Thymus (tissue), 11 donors: ENCODE data around the gene HECA. TPM values are rescaled to one million over a fixed set of nuclear protein-coding genes. Genes with fewer than 3 reads are reported as not detected.

Experiments used
- DNase-seq, 9 donors: peaks; one replicate each; pipeline ENCODE4 v3.0.0-alpha.2; 2013; ENCODE audit warnings: low spot score in 9 of 9, low read depth in 6 of 9, missing footprints in 1 of 9
- H3K27ac ChIP-seq, 2 donors: one replicate each; pipeline ENCODE4 v1.5.1; 2013; ENCODE audit warnings: control low read depth in 1 of 2, low read depth in 1 of 2, low read length in 1 of 2, mild to moderate bottlenecking in 1 of 2, moderate library complexity in 1 of 2
- H3K27me3 ChIP-seq, 2 donors: one replicate each; pipeline ENCODE4 v1.5.1; 2013; ENCODE audit warnings: low read length in 1 of 2; ENCODE audit not compliant: control insufficient read depth in 2 of 2, insufficient read depth in 1 of 2
- H3K36me3 ChIP-seq, 2 donors: one replicate each; pipeline ENCODE4 v1.5.1; 2013; ENCODE audit warnings: low read length in 1 of 2, mild to moderate bottlenecking in 1 of 2, moderate library complexity in 1 of 2; ENCODE audit not compliant: control insufficient read depth in 2 of 2, insufficient read depth in 2 of 2
- H3K4me1 ChIP-seq, 2 donors: one replicate each; pipeline ENCODE4 v1.5.1; 2013; ENCODE audit warnings: low read length in 2 of 2; ENCODE audit not compliant: control insufficient read depth in 2 of 2, insufficient read depth in 2 of 2
- H3K4me3 ChIP-seq, 2 donors: one replicate each; pipeline ENCODE4 v1.5.1; 2013; ENCODE audit warnings: low read length in 2 of 2, control low read depth in 1 of 2, mild to moderate bottlenecking in 1 of 2
- H3K9me3 ChIP-seq, 2 donors: one replicate each; pipeline ENCODE4 v1.5.1; 2013; ENCODE audit warnings: low read length in 1 of 2, mild to moderate bottlenecking in 1 of 2; ENCODE audit not compliant: control insufficient read depth in 2 of 2, insufficient read depth in 1 of 2
- WGBS: extraction: QIAGEN DNeasy Blood & Tissue Kit; methylation state at CpG from one replicate; pipeline ENCODE4 v1.1.7; 2013; 5-methylcytosine and 5-hydroxymethylcytosine counted together
- polyA plus RNA-seq: library from polyadenylated mRNA; stranded (reverse); fragments of 200-250 nt; gene quantifications from one replicate; pipeline ENCODE4 v1.2.3, GENCODE V29; 2013
- total RNA-seq: library from RNA; stranded (reverse); fragments of 120-200 nt; gene quantifications from one replicate; pipeline ENCODE4 v1.2.4, GENCODE V29; 2013
- donor health status: healthy.

Gene HECA
- total and polyA plus RNA-seq, 2 donors = 29.7 to 36.0 TPM

DNA sequence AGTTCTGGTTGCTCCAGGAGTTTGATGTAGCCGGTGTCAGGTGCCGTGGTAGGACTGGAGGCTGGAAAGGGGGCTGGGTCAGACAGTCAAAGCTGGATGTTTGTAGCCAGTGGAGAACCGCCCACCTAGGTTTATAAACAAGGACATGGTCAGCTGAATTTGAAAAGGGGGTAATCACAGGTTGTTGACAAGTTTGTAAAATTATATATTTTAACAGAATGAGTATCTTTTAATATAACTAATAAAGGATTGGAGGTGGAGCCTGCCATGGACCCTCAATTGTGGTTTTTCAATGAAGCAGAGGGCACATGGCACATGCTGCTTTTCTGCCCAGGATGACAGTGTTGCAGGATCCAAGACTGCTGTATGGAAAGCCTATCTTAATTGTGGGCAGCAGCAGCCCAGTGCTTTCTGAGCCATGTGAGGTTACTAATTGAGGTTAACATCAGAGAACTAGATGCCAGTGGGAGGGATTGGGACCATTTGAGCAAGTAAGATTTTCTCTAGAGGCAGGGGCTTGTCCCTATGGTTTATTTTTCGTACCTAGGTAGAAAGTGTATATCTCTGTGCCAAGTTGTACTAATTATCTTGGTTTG lies 9.7 kb downstream of the HECA start:
- WGBS = 93% methylated on average over 4 of the region's 4 CpGs
- H3K9me3 ChIP-seq = no peaks in the 10 kb centered on the region
- no peaks in the 10 kb centered on the region for H3K27me3 ChIP-seq
- no peak for DNase-seq
- no peak overlapping the region for H3K4me3 ChIP-seq
- peak overlapping the region in 1 of 2 donors; percentile 42 for H3K27ac ChIP-seq
- peaks cover 3 to 8% of the 10 kb centered on the region in 2 donors for H3K36me3 ChIP-seq
- peaks cover 24 to 33% of the 10 kb centered on the region in 2 donors for H3K4me1 ChIP-seq

DNA sequence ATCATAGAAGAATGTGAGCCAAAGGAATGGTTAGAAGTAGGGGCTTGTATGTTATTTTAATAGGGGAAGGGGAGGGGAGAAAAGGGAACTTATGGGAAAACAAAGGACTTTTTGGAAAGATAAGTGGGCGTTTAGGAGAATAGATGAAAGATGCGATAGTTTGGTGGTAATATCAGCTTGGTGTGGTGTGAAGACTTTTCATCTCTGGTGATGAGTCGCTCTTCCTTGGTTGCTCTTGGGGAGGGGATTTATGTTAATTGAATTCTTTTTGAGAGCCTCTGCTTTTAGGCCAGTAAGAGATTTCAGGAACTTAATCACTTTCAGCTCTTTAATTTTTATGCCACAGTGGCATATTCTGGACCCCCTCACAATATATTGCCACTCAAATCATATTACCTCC lies 10.8 kb downstream of the HECA start:
- no peaks in the 10 kb centered on the region for H3K9me3 ChIP-seq
- no peaks in the 10 kb centered on the region for H3K27me3 ChIP-seq
- 86% methylated on average over 3 of the region's 3 CpGs for WGBS
- H3K4me1 ChIP-seq = peaks cover 26 to 35% of the 10 kb centered on the region in 2 donors
- H3K27ac ChIP-seq = no peak overlapping the region
- no peak for DNase-seq
- peaks cover 3 to 5% of the 10 kb centered on the region in 2 donors for H3K36me3 ChIP-seq
- H3K4me3 ChIP-seq = no peak overlapping the region

DNA sequence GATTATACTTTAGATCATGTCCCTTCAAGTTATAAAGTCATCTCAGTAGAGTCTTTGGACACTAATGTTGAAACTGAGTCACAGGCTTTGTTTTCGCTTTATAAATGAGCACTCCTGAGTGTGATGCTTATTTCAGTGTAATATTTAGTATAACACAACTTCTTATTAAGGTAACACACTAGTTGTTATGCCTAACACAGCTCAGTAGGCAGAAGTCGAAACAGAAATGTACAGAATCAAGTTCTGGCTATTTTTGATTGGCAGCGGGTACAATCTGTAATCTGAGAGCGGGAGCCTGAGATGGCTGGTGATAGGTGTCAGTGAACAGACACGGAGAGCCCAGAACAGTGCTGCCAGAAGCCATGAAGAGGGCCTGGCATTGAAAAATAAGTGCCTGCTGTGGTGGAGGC lies 11.4 kb downstream of the HECA start:
- no peak overlapping the region for H3K4me3 ChIP-seq
- DNase-seq = no peak
- H3K4me1 ChIP-seq = peaks cover 32 to 40% of the 10 kb centered on the region in 2 donors
- WGBS = 97% methylated on average over 5 of the region's 5 CpGs
- H3K36me3 ChIP-seq = peaks cover 3 to 5% of the 10 kb centered on the region in 2 donors
- H3K9me3 ChIP-seq = no peaks in the 10 kb centered on the region
- peak overlapping the region in 1 of 2 donors; percentile 5 for H3K27ac ChIP-seq
- H3K27me3 ChIP-seq = no peaks in the 10 kb centered on the region

DNA sequence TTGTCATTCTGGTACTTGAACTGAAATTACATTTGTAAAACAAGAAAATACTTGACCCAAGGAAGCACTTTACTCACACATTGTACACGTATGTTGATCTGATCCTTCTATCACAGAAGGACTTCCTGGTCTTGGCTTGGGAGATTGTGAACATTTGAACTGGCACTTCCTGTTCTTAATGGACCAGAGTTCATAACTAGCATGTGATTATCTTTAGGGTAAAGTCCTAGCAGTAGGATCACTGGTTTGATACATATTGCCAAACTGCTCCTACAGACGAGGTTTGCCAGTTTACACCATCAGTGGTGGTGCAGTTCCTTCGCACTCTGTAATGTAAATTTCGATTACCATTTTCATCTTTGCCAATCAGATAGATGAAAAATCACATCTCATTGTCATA lies 12.7 kb downstream of the HECA start:
- Histone ChIP-seq H3K36me3 (peaks cover 3 to 5% of the 10 kb centered on the region in 2 donors), H3K4me3 (no peak overlapping the region), H3K27ac (no peak overlapping the region), H3K4me1 (peaks cover 31 to 45% of the 10 kb centered on the region in 2 donors), H3K27me3 (no peaks in the 10 kb centered on the region), H3K9me3 (no peaks in the 10 kb centered on the region)
- WGBS = 94% methylated on average over 4 of the region's 4 CpGs
- no peak for DNase-seq

DNA sequence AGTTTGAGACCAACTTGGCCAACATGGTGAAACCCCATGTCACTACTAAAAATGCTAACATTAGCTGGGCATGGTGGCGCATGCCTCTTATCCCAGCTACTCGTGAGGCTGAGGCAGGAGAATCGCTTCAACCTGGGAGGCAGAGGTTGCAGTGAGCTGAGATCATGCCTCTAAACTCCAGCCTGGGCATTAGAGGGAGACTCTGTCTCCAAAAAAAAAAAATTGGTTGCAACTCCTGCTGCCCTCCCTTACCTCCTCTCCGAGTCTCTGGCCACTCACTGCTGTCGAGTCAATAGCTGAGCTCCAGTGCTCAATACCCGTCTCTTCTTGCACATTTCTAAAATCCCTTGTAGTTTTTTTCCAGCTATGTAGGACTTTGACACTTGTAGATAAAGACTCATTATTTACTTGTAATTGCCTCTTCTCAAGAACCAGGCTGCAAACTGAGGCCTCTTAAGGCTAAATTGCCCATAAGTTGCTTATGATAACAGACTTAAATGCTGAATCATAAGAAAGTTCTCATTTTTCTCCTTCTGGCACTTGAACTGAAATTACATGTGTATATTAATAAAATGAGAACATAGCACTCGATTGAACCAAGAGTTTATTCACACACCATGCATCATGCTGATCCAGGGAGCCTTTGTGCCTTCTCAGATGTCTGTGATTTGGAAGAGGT lies 13.8 kb downstream of the HECA start:
- peaks cover 3 to 5% of the 10 kb centered on the region in 2 donors for H3K36me3 ChIP-seq
- H3K4me3 ChIP-seq = no peak overlapping the region
- H3K27ac ChIP-seq = peak overlapping the region in 1 of 2 donors; percentile 1
- H3K4me1 ChIP-seq = peaks cover 33 to 48% of the 10 kb centered on the region in 2 donors
- 90% methylated on average over 7 of the region's 7 CpGs for WGBS
- DNase-seq = no peak
- no peaks in the 10 kb centered on the region for H3K9me3 ChIP-seq
- H3K27me3 ChIP-seq = no peaks in the 10 kb centered on the region

DNA sequence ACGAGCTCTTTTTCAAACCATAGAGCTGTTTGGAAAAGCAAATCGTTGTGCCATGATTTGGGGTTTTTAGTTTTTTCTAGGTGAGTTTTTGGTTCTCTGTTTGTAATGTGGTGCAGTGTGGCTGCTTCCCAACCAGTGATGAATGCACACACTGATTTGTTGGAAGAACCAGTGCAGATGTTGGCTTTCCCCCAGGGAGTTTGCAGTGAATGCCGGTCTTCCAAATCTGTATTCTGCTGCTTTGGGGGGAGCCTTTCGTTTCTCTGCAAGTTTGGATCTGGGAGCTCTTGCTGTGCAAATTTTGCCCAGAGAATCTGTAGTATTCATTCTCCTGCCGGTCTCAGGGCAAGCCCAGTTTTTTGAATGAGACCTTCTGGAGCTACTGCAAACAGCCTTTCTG lies 14.5 kb downstream of the HECA start:
- no peaks in the 10 kb centered on the region for H3K9me3 ChIP-seq
- no peak for DNase-seq
- WGBS = 89% methylated on average over 5 of the region's 5 CpGs
- H3K27me3 ChIP-seq = no peaks in the 10 kb centered on the region
- H3K27ac ChIP-seq = peak overlapping the region; percentile 1 to 2
- peaks cover 35 to 48% of the 10 kb centered on the region in 2 donors for H3K4me1 ChIP-seq
- peaks cover 3 to 5% of the 10 kb centered on the region in 2 donors for H3K36me3 ChIP-seq
- H3K4me3 ChIP-seq = no peak overlapping the region

DNA sequence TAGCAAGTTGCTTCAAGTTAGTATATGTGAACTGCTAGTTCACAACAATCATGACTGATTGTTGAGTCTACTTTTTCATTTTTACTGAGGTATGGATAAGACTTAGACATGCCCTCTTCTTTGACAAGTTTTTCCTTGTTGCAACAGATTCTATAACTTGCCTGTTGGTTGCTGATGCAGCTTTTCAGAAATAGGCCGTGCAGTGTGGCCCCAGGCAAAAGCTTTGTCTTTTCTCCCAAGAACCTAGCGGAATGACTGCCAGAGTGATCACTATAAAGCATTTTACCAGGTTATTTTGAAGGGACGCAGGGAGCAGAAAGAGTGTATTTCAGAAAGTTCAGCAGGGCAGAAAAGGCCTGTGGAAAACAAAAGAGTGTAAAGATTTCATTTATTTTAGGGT lies 16.0 kb downstream of the HECA start:
- H3K9me3 ChIP-seq = no peaks in the 10 kb centered on the region
- WGBS = 92% methylated on average over 3 of the region's 3 CpGs
- H3K4me3 ChIP-seq = no peak overlapping the region
- H3K27me3 ChIP-seq = no peaks in the 10 kb centered on the region
- H3K27ac ChIP-seq = peak overlapping the region; percentile 1 to 70
- peaks cover 35 to 43% of the 10 kb centered on the region in 2 donors for H3K4me1 ChIP-seq
- peaks cover 3 to 5% of the 10 kb centered on the region in 2 donors for H3K36me3 ChIP-seq
- no peak for DNase-seq

DNA sequence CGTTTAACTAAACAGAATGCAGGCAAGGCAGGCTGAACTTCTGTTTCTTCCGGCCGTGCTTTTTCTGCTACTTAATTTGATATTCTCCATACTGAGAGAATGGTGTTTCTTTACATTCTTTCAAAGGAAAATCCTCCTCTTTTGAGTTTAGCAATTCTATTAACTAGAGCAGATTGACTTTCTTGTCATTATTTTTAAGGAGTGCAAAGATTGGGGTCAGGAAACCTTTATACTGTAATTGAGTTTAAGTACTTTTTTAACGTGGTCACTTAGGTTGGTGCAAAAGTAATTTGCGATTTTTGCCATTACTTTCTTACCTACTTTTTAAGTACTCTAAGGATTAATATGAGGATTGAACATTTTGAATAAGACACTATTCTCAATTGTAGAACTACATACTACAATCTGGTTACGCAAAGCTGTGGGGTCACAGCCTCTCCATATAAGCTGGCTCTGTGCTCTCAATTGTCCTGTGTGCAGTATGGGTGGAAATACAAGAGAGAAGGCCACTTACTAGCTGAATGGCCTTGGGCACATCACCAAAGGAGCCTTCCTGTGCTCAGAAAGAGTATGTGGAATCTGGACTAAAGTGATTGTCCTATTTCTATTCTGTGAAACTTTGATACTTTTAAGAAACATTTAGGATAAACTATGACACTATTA lies 16.7 kb downstream of the HECA start:
- Histone ChIP-seq H3K4me1 (peaks cover 35 to 39% of the 10 kb centered on the region in 2 donors), H3K4me3 (no peak overlapping the region), H3K27ac (peak overlapping the region; percentile 1 to 79), H3K9me3 (no peaks in the 10 kb centered on the region), H3K27me3 (no peaks in the 10 kb centered on the region), H3K36me3 (peaks cover 3 to 4% of the 10 kb centered on the region in 2 donors)
- 93% methylated on average over 6 of the region's 6 CpGs for WGBS
- DNase-seq = no peak
